Hypothalamus (tissue), 51 donors: ENCODE data around the gene WDR64.
"Not testable (repeated sequence)": the region's sequence is repeated elsewhere in the genome, so short reads cannot be mapped to it uniquely, and the experiment has no call there.

Experiments used
- DNase-seq, 51 donors: peaks; one replicate each; lab custom pipeline; 2025; lab: John Stamatoyannopoulos, UW

Gene WDR64

GRCh38 chr1:241696815-241697639 is 44.9 kb downstream of the WDR64 start:
- no peak for DNase-seq

GRCh38 chr1:241697640-241698018 is 45.5 kb downstream of the WDR64 start:
- no peak for DNase-seq

- no peak for DNase-seq
Observed at GRCh38 chr1:241698177-241698576, 46.1 kb downstream of the WDR64 start.

- DNase-seq: no peak
Observed at GRCh38 chr1:241701483-241702295, 49.6 kb downstream of the WDR64 start.

GRCh38 chr1:241702442-241703373 is 50.6 kb downstream of the WDR64 start:
- DNase-seq: no peak

GRCh38 chr1:241703739-241704138 is 51.7 kb downstream of the WDR64 start:
- DNase-seq: not testable (repeated sequence)

GRCh38 chr1:241706257-241706656 is 54.2 kb downstream of the WDR64 start:
- no peak for DNase-seq

- no peak for DNase-seq
Observed at GRCh38 chr1:241706967-241707366, 54.9 kb downstream of the WDR64 start.

- DNase-seq: no peak
Observed at GRCh38 chr1:241707442-241707841, 55.4 kb downstream of the WDR64 start.

GRCh38 chr1:241711326-241711725 is 59.2 kb downstream of the WDR64 start:
- no peak for DNase-seq

- no peak for DNase-seq
Observed at GRCh38 chr1:241713316-241713715, 61.2 kb downstream of the WDR64 start.

- no peak for DNase-seq
Observed at GRCh38 chr1:241714321-241715218, 62.5 kb downstream of the WDR64 start.

GRCh38 chr1:241715435-241715834 is 63.4 kb downstream of the WDR64 start:
- no peak for DNase-seq

- DNase-seq: no peak
Observed at GRCh38 chr1:241715956-241716355, 63.9 kb downstream of the WDR64 start.

GRCh38 chr1:241716915-241717656 is 65.0 kb downstream of the WDR64 start:
- no peak for DNase-seq

GRCh38 chr1:241717975-241718374 is 65.9 kb downstream of the WDR64 start:
- no peak for DNase-seq

- no peak for DNase-seq
Observed at GRCh38 chr1:241721011-241721410, 68.9 kb downstream of the WDR64 start.

- DNase-seq: no peak
Observed at GRCh38 chr1:241722947-241723346, 70.9 kb downstream of the WDR64 start.

- no peak for DNase-seq
Observed at GRCh38 chr1:241724741-241725356, 72.8 kb downstream of the WDR64 start.
